Kasumi-1 (cell line): Measurements from ENCODE around the gene GINS1.
A peak's percentile ranks its signal among the peaks of the same experiment; 100 is the strongest.

Source experiments
- DNase-seq, 2 experiments: peaks; one replicate each; lab custom pipeline; 2025; lab: John Stamatoyannopoulos, UW

Gene GINS1

DNA sequence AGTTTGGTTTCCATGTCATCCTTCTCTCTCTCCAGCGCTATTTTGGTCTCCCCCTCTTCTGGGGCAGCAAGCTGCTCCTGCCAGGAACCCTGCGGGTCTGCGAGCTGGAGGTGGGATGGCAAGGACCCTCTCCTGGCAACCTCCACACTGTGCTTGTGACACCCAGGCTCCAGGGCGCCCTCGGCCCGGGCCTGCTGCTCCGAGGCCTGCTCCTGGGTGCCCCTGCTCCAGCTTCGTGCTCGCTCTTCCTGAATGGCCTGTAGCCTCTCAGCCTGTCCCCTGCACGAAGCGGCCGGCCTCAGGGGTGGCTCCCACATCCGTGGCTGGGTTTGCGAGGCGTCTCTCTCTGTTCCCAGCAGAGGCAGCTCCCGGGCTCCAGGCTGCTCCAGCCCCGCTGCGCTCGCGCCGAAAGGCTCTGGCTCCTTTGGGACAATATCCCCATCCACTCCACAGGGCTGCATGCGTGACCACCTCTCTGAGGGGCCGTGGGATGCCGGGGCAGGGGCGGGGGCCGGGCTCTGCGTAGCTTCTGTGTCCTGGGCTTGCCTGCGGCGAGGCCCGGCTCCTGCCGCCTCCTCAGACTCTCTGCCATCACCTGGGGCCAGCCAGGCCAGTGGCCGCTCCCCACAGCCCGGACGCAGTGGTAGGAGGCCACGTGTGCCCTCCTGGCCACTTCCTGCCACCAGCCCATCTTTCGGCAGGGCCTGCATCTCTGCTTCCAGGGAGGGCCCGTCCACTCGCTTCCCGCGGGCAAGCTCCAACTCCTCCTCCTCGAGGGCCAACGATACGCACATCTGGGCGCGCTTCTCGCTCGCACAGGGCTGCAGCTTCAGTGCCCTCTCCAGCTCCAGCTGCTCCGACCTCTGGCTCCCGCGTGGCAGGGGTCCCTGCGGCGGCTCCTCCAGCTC, 68.9 kb downstream of the GINS1 start:
- no peak for DNase-seq

DNA sequence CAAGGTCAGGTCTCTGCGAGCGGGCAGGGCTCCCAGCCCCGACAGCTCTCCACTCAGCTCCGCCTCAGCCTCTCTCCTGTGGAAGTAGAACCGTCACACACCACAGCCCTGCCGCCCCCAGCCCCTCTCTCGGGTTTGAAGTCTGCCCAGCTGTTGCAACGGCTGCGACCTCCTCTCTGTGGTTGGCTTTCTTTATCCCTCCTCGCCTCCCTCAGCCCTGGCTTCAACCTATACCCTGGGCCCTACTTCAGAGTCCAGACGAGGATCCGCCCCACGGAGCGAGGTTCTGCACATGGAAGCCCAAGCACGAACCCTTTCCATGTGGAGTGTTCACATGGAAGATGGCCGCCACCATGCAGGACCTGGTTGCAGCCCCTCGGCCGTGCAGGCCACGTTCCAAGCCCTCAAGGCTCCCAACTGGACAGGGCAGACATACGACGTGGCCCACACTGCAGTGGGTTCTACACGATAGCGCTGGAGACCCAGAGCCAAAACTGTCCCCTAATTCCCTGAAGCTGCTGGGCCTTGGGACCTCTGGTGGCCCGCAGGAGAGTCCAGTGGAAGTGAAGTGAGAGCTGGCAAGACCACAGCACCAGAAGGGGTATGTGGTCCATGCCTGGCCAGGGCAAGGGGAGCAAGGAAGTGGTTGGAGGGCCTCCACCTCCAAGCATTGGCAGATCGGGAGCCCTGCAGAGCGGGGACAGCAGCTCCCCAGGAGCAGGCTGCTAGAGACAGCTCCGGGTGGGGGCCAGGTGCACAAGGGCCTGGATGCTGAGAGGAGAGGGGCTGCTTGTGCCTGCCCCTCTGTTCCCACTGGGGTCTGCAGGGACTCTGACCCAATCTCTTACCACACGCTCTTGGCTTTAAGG, 69.8 kb downstream of the GINS1 start:
- DNase-seq: no peak

DNA sequence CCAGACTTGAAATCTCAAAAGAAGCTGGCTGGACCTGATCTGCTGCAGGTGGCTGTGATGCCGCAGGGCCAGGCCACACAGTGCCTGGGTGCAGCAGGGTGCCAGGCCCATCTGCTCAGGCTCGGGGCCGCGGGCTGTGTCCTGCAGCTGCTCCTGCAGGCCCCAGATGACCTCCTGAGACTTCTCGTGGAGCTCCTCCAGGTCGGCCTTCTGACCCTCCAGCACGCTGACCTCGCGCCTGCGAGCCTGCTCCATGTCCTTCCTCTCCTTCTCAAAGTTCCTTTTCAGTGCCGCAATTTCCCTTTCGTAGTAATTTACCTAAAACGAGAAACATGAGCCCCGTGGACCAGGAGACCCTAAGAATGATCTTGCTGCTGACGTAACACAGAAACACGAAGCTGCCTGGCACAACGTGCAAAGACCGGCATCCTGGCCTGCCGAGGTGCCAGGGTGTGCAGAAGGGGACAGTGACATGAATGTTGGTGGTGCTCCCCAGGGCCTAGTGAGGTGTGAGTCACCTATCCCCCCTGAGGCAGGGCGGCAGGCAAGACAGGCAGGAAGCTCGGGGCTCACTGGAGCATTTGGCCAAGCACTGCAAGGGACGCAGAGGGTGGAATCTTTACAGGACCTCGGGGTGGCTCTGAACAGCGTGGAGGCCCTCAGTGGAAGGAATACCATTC, 71.6 kb downstream of the GINS1 start:
- DNase-seq: no peak

DNA sequence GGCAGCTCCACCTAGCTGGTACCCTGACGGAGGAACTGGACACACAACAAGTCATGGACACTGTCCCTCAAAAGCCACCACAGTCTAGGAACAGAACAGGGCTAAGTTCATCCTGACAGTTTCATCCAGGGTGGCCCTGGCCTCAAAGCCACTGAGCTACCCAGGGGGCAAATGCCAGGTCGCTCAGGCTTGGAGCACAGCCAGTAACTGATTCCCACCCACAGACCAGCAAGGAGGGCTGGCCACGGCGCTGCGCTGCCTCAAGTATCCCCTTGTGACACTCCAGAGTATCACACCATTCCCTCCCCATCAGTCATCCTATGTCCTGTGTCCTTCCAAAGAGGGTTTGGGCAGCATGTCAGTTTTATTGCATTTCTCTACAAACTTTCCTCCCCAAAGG, 72.2 kb downstream of the GINS1 start:
- no peak for DNase-seq

DNA sequence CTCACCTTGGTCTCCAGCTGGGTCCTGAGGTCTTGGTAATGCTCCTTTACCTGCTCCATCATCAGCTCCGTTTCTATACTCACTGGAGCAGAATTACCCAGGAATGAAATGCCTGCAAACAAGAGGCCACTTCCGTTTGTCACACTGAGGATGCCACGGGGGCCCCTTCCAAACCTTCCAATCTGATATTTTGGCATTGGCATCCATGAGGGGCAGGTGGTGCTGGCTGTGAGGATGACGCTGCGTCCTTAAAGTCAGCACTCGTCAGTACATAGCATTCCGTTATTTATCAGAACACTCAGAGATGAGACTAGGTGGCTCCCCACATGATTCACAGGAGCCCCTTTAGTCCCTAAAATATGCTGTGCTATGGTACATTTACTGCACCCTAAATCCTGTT, 72.7 kb downstream of the GINS1 start:
- DNase-seq: no peak

DNA sequence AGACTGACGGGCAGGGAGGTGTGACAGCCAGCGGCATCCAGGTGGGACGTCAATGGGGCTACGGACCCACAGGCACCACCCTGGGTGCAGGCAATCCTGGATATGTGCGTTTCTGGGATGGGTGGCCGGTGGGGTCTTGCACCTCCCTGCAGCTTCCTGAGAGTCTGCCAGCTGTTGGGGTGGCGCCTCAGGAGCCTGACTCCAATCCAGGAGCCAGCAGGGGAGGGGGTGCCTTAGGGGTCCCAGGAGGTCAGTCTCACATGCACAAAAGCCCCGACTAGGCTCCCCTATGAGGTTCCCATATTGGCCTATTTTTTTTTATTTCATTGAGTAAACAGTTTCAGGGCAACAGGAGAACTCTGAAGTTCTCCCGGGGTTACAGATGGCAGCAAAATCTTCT, 73.3 kb downstream of the GINS1 start:
- DNase-seq: no peak

DNA sequence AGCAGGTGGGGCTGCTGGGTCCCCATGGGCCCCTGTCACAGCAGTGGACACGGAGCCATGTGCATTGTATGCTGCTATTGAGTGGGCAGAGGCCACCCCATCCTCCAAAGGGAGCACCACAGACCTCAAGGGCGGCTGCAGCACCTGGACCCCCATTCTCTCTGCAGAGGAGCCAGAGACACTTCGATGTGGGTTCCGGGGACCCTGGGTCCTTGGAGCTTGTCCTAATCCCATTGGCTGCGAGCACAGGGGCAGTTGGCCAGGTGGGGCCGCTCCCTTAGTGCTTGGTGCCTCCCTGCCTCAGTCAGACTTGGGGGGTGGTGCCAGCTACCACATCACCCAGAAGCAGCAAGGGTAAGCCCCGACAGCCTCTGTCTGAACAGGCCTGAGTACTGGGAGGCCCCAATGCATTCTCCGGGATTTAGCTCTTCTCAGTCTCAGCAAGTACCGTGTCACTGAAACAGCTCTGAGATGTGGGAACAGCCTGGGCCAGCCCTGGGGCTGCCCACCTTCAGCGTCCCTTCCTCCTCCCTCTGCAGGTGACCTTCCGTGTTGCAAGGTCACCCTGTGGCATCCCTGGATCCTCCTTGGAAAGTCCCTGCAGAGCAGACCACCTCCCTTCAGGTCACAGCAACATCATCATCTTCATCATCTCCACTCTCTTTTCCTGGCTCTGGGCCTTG, 73.9 kb downstream of the GINS1 start:
- DNase-seq: no peak

DNA sequence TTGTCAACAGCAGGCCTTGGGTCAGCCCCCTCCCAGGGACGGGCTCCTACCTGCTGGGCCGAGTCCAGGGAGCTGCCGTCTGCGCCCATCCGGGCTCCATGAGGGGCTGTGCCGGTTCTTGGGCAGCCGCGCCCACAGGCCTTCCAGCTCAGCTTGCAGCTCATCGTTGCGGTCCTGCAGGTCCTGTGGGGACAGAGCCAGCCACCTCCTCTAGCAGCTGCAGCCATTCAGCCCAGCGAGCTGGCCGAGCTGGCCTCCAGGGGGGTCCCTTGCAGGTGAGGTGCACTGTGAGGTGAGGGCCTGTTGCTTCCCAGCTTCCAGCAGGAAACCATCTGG, 74.4 kb downstream of the GINS1 start:
- DNase-seq: no peak

DNA sequence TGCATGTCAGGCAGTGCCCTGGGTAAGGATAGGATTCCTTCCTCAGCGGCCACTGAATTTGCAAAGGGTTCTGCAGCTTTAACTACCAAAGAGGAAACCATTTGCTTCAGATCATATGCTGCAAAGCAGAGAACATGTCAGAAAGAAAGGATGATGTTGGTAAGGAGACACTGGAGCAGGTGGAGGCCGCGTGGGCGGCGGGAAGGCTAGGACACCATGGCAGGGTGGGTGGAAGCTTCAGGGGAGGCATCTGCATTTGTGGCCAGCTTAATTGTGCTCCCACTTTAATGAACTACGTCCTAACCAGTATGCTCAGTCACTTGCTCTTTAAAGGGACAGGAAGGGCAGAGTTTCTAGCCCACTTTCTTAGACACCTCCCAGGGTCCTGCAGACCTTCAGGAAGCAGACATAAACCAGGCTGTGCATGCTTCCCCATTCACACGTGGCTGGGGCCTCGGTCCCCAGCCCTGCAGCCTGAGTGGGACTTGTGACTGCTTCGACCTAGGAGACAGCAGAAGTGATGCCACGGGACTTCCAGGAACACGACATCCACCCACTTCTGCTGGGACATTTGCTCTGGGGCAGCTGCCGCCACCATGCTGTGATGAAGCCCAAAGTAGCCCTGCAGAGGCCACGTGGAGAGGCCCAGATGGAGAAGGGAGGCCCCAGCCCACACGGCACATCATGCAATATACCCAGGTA, 76.1 kb downstream of the GINS1 start:
- DNase-seq: peak; percentile 29 to 30

DNA sequence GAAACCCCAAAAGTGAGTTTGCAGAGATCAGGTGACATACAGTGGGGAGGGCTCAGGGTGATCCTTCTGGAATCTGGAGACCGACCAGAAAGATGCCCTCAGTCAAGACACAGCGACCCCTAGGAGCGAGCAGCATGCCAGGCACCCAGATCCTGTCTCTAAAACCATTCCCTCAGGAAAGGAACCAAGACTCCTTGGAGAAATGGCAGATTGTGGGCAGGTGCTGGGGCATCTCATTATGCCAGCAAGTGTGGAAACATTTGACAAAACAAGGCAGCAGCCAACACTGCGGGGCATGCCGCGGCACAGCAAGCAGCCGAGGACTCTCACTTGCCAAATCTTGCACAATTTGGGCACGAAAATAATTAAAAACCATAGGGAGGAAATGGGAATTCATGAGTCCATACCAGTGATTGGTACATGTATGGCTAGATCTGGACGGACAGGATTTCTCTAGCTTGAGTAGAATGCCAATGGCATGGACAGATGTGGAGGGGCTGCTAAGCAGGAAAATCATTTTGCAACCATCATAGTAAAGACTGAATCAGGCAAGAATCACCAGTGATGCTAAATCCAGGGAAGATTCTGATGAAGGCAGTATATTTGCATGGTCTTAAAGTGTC, 76.9 kb downstream of the GINS1 start:
- no peak for DNase-seq

DNA sequence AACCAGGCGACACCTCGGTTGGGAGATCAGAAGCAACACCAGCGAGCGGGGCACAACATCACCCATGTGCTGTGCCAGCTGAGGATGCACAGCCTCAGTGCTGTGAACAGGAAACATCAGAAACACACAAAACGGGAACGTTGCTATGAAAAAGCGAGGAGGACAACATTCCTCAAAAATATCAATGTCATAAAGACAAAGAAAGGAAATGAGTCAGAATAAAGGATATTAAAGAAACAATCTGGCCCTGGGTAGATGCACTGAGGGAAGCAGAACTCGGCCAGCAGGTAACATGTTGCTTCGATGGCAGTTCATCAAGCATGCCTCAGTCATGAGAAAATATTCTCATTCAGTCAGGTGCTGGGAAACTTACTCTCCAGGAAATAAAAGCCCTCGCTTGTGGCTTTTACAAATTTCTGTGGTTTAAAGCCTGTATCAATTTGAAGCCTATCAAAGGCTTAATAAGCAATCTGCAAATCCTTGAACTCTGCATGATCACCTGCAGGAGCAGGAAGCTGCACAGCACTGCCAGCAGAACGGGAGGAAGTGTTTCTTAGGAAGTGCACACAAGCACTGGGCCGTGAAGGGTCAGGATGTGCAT, 77.5 kb downstream of the GINS1 start:
- no peak for DNase-seq

DNA sequence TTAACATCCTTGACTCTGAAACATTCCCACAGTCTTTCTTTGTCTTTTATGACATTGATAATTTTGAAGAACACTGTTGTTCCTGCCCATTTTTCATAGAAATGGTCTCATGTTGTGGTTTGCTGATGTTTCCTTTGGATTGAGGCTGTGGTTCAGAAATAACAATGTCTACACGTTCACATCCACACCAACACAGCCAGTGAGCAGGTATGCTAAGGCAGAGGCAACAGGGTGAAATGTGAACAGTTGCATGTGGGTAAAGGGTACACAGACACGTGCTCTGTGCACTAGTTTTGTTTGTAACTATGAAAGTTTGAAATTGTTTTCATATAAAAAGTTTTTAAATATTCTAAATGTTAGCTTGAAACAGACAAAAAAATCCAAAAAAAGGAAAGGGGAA, 78.4 kb downstream of the GINS1 start:
- no peak for DNase-seq

DNA sequence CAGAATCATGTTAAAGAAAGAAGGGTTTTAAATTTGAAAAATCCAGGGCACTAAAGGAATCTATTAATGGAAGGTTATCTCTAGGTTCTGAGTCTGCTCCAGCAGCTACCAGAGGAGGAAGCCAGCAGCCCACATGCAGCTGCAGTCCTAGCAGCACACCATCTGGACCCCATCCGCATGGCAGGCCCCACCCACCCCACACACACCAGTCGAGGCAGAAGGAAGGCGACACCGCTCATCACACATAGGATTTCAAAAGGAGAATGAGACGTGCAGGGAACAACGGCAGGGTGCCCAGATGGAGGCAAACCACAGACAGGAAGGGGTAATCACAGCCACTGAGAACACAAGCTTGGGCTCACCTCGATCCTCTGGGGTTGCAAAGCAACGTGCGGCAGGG, 78.9 kb downstream of the GINS1 start:
- peak; percentile 16 to 18 for DNase-seq

DNA sequence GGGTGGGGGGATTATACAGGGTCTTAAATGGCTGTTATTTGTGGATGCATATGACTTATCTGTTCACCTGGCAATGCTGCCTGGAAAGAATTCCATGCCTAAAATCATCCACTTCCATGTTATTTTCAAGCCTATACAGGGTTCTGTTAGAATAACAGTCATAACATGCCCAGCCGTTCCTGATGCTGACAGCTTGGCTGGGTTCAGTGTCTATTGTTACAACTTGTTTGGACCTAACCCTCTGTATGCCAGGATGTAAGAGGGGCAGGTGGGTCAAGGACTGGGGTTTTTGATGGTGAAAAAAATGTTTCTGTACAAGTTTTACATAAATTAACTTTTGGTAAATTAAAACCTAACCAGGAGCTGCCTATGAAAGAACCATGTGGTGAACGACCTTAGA, 79.8 kb downstream of the GINS1 start:
- DNase-seq: no peak

DNA sequence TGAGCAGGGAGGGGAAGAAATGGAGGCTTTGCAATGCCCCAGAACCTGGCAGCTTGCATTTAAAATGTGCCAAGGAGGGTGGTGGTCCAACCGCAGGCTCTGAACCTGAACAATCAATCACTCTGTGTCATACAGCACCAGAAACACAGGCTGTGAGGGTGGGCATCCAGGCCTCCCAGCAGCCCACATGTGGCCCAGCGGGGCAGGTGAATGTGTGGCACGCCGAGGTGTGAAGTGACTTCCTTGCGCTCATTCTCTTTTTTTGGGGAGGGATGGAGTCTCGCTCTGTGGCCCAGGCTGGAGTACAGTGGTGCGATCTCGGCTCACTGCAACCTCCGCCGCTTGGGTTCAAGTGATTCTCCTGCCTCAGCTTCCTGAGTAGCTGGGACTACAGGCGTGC, 80.5 kb downstream of the GINS1 start:
- no peak for DNase-seq

DNA sequence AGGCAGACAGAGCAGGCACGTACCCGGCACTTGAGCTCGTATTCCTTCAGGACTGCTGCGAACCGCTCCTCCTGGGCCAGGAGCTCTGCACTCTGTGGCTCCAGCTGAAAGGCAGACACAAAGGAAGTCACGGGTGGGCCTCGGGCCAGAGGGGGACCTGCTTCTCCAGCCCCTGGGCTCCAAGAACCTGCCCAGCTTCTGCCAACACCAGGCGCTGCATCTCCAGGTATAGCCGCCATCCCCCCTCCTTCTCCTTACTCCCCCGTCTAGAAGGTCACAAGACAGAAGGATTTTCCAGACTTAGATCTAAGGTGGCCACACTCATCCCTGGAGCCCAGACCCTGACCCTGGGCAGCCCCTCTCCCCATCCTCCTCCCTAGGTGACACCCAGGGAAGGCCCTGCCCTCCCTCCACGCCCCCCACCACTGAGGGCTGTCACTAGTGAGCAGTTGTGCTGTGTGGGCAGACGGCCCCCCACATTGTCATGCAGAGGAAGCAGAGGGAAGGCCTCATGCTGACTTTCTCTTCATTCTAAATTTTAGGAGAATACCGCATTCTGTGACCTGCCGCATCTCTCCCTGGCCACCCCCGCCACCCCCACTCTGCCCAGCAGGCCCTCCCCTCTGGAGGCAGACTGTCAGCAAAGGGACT, 81.9 kb downstream of the GINS1 start:
- no peak for DNase-seq

DNA sequence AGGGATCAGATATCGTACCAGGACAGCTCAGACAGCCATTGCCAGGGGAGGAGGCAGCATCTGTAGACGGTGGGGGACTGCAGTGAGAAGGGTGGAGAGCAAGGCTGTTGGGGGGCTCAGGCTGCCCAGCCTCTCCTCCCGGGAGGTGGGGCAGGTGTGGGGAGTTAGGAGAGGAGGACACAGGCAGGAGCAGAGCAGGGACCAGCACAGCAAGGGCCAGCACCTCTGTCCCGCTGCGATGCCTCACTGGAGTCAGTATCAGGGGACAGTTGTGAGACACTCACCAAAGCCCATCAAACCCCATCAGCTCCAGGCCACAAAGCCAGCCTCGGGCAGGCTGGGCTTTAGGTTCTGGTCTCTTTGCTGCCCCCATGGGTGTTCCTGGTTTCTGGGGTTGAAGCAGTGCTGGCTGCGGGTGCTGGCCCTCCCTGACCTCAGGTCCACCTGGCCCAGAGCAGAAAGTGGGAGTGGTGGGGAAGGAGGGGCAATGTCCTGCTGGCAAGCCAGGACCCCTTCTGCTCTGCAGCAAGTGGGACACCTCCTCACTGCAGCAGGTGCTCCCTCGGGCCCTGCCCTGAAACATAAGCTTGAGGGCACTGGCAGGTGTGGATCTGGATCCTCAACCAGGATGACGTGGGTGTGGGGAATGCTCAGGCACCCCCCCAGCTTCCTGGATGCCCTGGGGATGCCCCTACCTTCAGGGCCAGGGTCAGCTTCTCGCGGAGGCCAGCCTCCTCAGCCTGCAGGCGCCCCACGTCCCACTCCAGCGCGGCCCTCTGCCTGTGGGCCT, 83.4 kb downstream of the GINS1 start:
- no peak for DNase-seq

DNA sequence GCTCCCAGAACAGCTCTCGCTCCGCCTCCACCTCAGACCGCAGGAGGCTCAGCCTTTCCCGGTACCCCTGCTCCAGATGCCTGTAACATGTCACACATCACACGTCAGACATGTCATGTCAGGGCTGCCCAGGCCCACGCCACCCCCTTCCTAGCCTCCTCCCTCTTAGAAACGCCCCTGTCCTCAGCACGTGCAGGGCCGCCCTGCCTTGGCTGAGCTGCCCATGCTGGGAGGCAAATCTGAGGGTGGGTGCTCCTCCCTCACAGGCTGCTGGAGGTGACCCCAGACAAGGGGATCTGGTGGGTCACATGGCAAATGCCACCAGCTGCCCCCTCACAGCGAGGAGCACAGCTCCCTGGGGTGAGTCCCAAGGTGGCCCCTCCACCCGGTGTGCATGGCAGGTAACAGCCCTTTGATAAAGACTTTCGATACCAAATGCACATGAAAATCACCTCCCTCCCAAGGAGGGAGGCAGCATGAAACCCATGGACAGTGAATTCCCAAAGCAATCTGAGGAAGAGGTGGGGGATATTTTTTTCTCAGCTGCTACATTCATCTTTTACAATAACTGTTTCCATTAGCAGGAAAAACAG, 84.1 kb downstream of the GINS1 start:
- no peak for DNase-seq

DNA sequence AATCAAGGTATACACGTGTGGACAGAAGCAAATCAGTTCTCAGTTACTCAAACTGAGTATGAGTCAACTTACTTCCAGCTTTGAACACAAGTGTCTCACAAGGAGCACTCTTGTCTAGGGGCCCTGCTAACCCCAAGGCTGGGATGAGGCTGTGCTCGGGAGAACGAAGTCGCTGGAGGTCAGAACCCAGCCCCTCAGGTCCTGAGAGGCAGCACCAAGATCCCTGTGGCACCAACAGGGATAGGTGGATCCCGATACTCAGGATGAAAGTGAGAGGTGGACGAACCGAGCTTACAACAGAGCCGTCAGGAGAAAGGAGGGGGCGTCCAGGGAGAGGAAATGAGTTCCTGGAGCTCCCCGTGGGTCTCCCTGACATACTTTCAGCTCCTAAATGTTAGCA, 85.7 kb downstream of the GINS1 start:
- DNase-seq: no peak
